Measurements from ENCODE around the gene LSMEM2.

DNA sequence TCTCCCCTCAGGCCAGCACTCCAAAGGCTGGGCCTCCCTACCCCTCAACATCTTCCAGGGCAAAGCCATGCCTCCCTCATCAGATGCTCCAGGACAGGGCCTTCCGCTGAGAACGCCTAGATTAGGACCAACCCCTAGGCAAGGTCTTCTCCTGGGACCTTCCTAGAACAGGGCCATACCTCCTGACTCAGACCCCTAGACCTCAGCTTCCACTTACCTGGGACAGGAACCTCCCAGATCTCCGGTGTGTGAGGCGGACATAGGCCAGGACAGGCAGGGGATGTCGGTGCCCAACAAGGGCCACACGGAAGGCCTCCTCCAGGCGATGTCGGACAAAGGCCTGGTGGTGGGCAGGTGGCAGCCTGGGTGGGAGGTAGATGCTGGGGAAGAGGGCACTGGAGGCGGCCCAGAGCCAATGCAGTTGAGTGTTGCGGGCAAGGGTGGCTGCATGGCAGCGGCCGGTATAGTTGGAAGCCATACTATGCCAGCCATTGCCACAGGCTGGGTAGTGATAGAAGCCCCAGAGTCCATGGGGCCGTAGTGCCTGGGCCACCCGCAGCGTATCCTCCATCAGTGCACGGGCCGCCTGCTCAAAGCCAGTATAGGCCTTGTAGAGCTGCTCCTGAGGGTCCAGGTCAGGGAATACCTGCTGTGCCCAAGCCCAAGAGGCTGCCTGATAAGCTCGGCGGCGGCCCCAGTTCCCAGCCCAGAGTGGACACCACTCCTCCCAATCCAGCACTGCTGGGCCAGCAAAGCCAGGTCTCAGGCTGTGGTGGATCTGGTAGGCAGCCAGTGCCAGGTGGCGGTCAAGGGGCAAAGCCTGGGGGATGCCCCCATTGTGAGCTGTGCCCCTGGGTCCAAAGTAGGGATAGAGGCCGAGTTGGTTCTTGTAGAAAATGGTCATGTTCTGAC lies 15.9 kb downstream of the LSMEM2 start:
- TF ChIP-seq BCOR (IDR thresholded peaks at IDR 0.05) (no peak), ZNF263 (CRISPR knock-in tag; IDR thresholded peaks at IDR 0.05; ENCODE audit: borderline replicate concordance) (no peak), SMARCB1 (IDR thresholded peaks at IDR 0.05; ENCODE audit: insufficient read length, low read depth) (no peak)
- TF ChIP-seq, protein P1, sequence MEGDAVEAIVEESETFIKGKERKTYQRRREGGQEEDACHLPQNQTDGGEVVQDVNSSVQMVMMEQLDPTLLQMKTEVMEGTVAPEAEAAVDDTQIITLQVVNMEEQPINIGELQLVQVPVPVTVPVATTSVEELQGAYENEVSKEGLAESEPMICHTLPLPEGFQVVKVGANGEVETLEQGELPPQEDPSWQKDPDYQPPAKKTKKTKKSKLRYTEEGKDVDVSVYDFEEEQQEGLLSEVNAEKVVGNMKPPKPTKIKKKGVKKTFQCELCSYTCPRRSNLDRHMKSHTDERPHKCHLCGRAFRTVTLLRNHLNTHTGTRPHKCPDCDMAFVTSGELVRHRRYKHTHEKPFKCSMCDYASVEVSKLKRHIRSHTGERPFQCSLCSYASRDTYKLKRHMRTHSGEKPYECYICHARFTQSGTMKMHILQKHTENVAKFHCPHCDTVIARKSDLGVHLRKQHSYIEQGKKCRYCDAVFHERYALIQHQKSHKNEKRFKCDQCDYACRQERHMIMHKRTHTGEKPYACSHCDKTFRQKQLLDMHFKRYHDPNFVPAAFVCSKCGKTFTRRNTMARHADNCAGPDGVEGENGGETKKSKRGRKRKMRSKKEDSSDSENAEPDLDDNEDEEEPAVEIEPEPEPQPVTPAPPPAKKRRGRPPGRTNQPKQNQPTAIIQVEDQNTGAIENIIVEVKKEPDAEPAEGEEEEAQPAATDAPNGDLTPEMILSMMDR (IDR thresholded peaks at IDR 0.05 in 2 of 3, conservative IDR thresholded peaks at IDR 0.05 in 1 of 3; ENCODE audit: insufficient read depth in 2 of 3, low read depth in 1 of 3, low read length in 3 of 3): no peak
